Kidney epithelial cell (primary cell): ENCODE measurements around the gene FAM107B. TPM values are rescaled to one million over a fixed set of nuclear protein-coding genes. Genes with fewer than 3 reads are reported as not detected.

Source experiments
- DNase-seq: peaks from one replicate; pipeline ENCODE4 v3.0.0-alpha.2; 2010; ENCODE audit warnings: low read depth
- H3K27me3 ChIP-seq: 2 replicates; pipeline ENCODE4 v1.6.0; 2011; ENCODE audit warnings: low read length; ENCODE audit not compliant: control insufficient read depth, insufficient read depth
- H3K36me3 ChIP-seq: 2 replicates; pipeline ENCODE4 v1.5.1; 2011; ENCODE audit warnings: low read length; ENCODE audit not compliant: control insufficient read depth, insufficient read depth
- H3K4me3 ChIP-seq: 2 replicates; pipeline ENCODE4 v1.5.1; 2011; ENCODE audit warnings: low read depth, mild to moderate bottlenecking, control low read depth, low read length
- total RNA-seq: library from RNA; depleted of rRNA; stranded (reverse); fragments of >200 nt; gene quantifications from 2 replicates; pipeline ENCODE4 v1.2.3, GENCODE V29; 2015
- TF ChIP-seq, protein P1 (sequence below): IDR thresholded peaks from 2 replicates; pipeline ENCODE4 v1.5.1; 2011; ENCODE audit warnings: mild to moderate bottlenecking, moderate library complexity, low read length, control low read depth, inconsistent platforms; ENCODE audit not compliant: insufficient read depth, poor library complexity, severe bottlenecking

The FAM107B gene
- total RNA-seq, 1 donor from 2014 or later: 33.5 TPM

DNA sequence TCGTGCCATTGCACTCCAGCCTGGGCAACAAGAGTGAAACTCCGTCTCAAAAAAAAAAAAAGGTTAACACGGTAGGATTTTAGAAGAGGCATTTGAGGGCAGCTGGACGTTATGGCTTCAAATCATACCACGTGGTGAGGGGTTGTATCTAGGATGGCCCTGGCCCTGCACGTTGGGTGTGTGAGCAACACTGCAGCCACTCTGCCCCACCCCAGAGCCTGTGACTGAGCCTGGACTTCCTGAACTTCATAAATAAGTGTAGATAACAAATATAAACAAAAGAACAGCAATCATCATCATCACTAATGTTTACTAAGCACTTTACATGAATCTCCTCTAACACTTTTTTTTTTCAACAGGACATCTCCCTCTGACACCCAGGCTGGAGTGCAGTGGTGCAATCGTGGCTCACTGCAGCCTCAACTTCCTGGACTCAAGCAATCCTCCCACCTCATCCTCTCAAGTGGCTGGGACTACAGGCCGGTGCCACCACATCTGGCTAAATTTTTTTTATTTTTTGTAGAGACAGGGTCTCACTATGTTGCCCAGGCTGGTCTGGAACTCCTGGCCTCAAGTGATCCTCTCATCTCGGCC, 274.4 kb downstream of the FAM107B start:
- TF ChIP-seq, protein P1, sequence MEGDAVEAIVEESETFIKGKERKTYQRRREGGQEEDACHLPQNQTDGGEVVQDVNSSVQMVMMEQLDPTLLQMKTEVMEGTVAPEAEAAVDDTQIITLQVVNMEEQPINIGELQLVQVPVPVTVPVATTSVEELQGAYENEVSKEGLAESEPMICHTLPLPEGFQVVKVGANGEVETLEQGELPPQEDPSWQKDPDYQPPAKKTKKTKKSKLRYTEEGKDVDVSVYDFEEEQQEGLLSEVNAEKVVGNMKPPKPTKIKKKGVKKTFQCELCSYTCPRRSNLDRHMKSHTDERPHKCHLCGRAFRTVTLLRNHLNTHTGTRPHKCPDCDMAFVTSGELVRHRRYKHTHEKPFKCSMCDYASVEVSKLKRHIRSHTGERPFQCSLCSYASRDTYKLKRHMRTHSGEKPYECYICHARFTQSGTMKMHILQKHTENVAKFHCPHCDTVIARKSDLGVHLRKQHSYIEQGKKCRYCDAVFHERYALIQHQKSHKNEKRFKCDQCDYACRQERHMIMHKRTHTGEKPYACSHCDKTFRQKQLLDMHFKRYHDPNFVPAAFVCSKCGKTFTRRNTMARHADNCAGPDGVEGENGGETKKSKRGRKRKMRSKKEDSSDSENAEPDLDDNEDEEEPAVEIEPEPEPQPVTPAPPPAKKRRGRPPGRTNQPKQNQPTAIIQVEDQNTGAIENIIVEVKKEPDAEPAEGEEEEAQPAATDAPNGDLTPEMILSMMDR: no peak
- no peaks in the 10 kb centered on the region for H3K36me3 ChIP-seq
- no peak for DNase-seq
- no peak overlapping the region for H3K4me3 ChIP-seq
- H3K27me3 ChIP-seq: no peaks in the 10 kb centered on the region

DNA sequence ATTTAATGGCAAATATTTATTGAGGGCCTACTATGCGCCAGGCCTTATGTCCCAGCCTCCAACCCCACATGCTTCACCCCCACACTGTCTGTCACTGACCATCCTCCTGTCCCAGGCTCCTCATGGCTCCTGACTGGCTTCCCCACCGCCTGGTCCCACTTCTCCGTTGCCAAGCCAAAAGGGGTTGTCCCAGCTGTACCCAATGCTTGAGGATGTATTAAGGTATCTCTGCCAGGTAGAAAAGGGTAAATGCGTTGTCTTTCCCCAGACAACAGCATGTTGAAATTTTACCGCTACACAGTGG, 275.1 kb downstream of the FAM107B start:
- DNase-seq: no peak
- Histone ChIP-seq H3K27me3 (no peaks in the 10 kb centered on the region), H3K36me3 (no peaks in the 10 kb centered on the region), H3K4me3 (no peak overlapping the region)
- TF ChIP-seq, protein P1: no peak

DNA sequence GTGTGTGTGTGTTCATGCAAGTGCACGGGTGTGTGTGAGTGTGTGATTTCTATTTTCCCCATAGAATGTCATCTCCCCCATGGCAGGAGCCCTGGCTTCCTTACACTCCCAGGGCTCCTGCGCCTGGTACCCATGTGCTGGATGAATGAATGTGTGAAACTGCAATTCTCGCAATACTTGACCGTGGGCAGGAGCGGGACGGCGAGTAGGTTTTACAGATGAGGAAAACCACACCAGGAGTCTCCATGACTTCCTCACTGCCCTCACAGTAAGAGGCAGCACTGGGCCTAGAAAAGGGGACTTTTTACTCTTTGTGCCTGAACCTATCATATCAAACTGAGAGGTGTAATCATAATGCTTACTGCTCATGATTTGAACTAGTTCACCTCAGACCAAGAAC, 276.4 kb downstream of the FAM107B start:
- no peak for DNase-seq
- TF ChIP-seq, protein P1: no peak
- no peaks in the 10 kb centered on the region for H3K36me3 ChIP-seq
- H3K27me3 ChIP-seq: no peaks in the 10 kb centered on the region
- H3K4me3 ChIP-seq: no peak overlapping the region

DNA sequence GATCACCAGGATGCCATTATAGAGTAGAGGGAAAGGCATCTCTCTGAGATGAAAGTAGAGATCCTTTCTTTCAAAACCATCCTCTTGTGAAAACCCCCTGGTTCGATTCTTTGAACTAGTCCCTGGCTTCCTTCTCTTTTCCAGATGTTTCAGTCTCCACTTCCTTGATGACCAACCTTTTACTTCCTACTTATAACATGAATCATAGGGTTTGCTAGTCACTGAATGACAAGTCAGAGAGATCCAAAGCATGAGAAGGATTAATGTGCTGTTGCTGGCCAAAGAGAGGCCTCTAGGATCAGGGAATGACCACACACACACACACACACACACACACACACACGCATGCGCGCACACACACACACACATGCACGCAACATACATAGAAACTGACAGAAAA, 282.9 kb downstream of the FAM107B start:
- no peaks in the 10 kb centered on the region for H3K36me3 ChIP-seq
- DNase-seq: no peak
- no peaks in the 10 kb centered on the region for H3K27me3 ChIP-seq
- TF ChIP-seq, protein P1: no peak
- no peak overlapping the region for H3K4me3 ChIP-seq

DNA sequence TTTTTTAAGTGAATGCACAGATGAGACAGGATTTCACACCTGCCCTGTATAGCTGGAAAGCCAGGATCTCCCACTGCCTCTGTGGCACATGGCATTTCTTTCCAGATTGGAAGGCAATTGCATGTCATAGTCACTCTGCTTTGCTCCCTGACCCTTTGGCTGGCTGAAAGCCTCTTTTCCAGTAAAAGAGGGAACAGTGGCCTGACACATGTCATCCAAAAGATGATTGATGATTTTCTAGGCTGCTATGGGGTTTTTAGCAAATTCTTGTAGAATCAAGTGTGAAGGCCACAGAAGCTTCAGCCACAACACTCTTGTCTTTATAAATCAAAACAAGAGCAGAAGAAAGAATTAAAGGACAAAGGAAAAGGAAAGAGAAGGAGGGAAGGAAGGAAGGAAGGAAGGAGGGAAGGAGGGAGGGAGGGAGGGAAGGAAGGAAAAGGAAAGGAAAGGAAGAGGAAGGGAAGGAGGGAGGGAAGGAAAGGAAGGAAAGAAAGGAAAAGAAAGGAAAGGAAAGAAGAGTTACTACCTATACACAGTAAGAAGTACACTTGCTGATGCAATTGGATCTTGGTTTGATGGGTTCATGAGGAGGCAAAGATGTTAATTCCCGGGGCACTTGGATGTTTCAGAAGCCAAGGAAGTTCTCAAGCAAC, 285.0 kb downstream of the FAM107B start:
- Histone ChIP-seq H3K36me3 (no peaks in the 10 kb centered on the region), H3K27me3 (no peaks in the 10 kb centered on the region), H3K4me3 (no peak overlapping the region)
- TF ChIP-seq, protein P1: no peak
- no peak for DNase-seq

- Histone ChIP-seq H3K36me3 (no peaks in the 10 kb centered on the region), H3K4me3 (no peak overlapping the region), H3K27me3 (no peaks in the 10 kb centered on the region)
- TF ChIP-seq, protein P1: no peak
- no peak for DNase-seq
These were observed 287.2 kb downstream of the FAM107B start for GRCh38 chr10:14487488-14487883.
